HCT116 (cell line): ENCODE results near the gene ADK. TPM values are rescaled to one million over a fixed set of nuclear protein-coding genes. Genes with fewer than 3 reads are reported as not detected.

Experiments used
- ATAC-seq: fragments of 200-7000 bp; cut with Tn5 transposase; 2 replicates; pipeline ENCODE4 v1.9.1; 2020; ENCODE audit warnings: mild to moderate bottlenecking, moderate library complexity
- BruUV-seq: library from RNA; stranded (reverse); fragments of 400-500 nt; replicated peaks from 2 replicates; lab custom pipeline; 2021; lab: Mats Ljungman, UMichigan
- CTCF ChIA-PET: fragments of 300-600 bp; sonication (Branson Sonifier 250); formaldehyde crosslinking; loops from one replicate; lab custom pipeline; 2021; ENCODE audit warnings: antibody characterized with exemption; lab: Charles Lee
- POLR2A ChIA-PET: fragments of 300-600, 350-600 bp; sonication (Branson Sonifier 250); formaldehyde crosslinking; loops from one replicate; lab custom pipeline; 2021; ENCODE audit warnings: antibody characterized with exemption; lab: Charles Lee
- RAD21 ChIA-PET, 2 experiments: fragments of 300-600 bp; sonication (Branson Sonifier 250); formaldehyde crosslinking; loops; one replicate each; lab custom pipeline; 2023; ENCODE audit warnings: low total read pairs in 2 of 2; ENCODE audit not compliant: uncharacterized antibody in 2 of 2, unreplicated experiment in 2 of 2, low non-redundant PET in 1 of 2; lab: Charles Lee
- DNase-seq: peaks from one replicate; pipeline ENCODE4 v3.0.0-alpha.2; 2010; ENCODE audit warnings: low read depth, low spot score
- H2AFZ ChIP-seq: fragments of 200-600 bp; shearing (Covaris generic), sonication (generic); 2 replicates; pipeline ENCODE4 v1.6.1; 2017; ENCODE audit warnings: low read depth, mixed run types, mixed read lengths, antibody characterized with exemption, low read length; ENCODE audit not compliant: poor library complexity, severe bottlenecking
- H3K27ac ChIP-seq: 2 replicates; pipeline ENCODE4 v1.5.1; 2012; ENCODE audit warnings: low read depth, low read length
- H3K27me3 ChIP-seq: fragments of 200-600 bp; sonication (generic); 2 replicates; pipeline ENCODE4 v1.6.1; 2016; ENCODE audit warnings: mixed run types, low read length, mixed read lengths; ENCODE audit not compliant: insufficient read depth
- H3K36me3 ChIP-seq, 2 experiments: fragments of 200-500 bp in 1 of 2; fragments of 200-600 bp in 1 of 2; sonication (Bioruptor generic) in 1 of 2; sonication (generic) in 1 of 2; 2 replicates each; pipeline versions ENCODE4 v1.5.1 to v1.6.1; 2014 to 2016; ENCODE audit warnings: low read length in 2 of 2, inconsistent platforms in 1 of 2, mixed read lengths in 1 of 2, mixed run types in 1 of 2; ENCODE audit not compliant: insufficient read depth in 2 of 2, control insufficient read depth in 1 of 2
- H3K4me1 ChIP-seq, 2 experiments: fragments of 200-600 bp in 1 of 2; sonication (generic) in 1 of 2; 2 replicates each; pipeline versions ENCODE4 v1.5.1 to v1.6.1; 2012 to 2017; ENCODE audit warnings: low read length in 2 of 2, inconsistent platforms in 1 of 2, mild to moderate bottlenecking in 1 of 2, mixed read lengths in 1 of 2, mixed run types in 1 of 2, moderate library complexity in 1 of 2; ENCODE audit not compliant: insufficient read depth in 2 of 2, control insufficient read depth in 1 of 2
- H3K4me2 ChIP-seq: fragments of 200-600 bp; sonication (generic); 2 replicates; pipeline ENCODE4 v1.6.1; 2017; ENCODE audit warnings: mixed run types, low read length, mixed read lengths
- H3K4me3 ChIP-seq, 2 experiments: fragments of 200-600 bp in 1 of 2; sonication (generic) in 1 of 2; replicated peaks in 1 of 2; 2 replicates each; pipeline ENCODE4 v1.5.1; 2011 to 2016; ENCODE audit warnings: low read length in 2 of 2, control low read depth in 1 of 2, low read depth in 1 of 2, mild to moderate bottlenecking in 1 of 2, mixed read lengths in 1 of 2, mixed run types in 1 of 2
- H3K79me2 ChIP-seq: fragments of 200-600 bp; sonication (generic); 2 replicates; pipeline ENCODE4 v1.6.1; 2017; ENCODE audit warnings: mild to moderate bottlenecking, mixed run types, low read length, moderate library complexity, mixed read lengths; ENCODE audit not compliant: insufficient read depth
- H3K9ac ChIP-seq: fragments of 200-600 bp; sonication (generic); 2 replicates; pipeline ENCODE4 v1.6.1; 2016; ENCODE audit warnings: low read length, mixed read lengths
- H3K9me2 ChIP-seq: fragments of 200-600 bp; sonication (generic), shearing (Covaris generic); 2 replicates; pipeline ENCODE4 v1.6.1; 2017; ENCODE audit warnings: mixed run types, mild to moderate bottlenecking, moderate library complexity; ENCODE audit not compliant: insufficient read depth
- H3K9me3 ChIP-seq, 2 experiments: fragments of 200-500 bp in 1 of 2; fragments of 200-600 bp in 1 of 2; sonication (Bioruptor generic) in 1 of 2; sonication (generic) in 1 of 2; 2 replicates each; pipeline ENCODE4 v1.6.1; 2014 to 2017; ENCODE audit warnings: low read length in 2 of 2, mixed read lengths in 2 of 2, inconsistent platforms in 1 of 2, low read depth in 1 of 2, mild to moderate bottlenecking in 1 of 2, mixed run types in 1 of 2, moderate library complexity in 1 of 2; ENCODE audit not compliant: control insufficient read depth in 1 of 2, insufficient read depth in 1 of 2
- H4K20me1 ChIP-seq: fragments of 200-600 bp; sonication (generic), shearing (Covaris generic); 2 replicates; pipeline ENCODE4 v1.6.1; 2017; ENCODE audit warnings: mixed run types, mild to moderate bottlenecking, moderate library complexity; ENCODE audit not compliant: insufficient read depth
- EGR1 ChIP-seq: IDR thresholded peaks from 2 replicates; pipeline ENCODE4 v1.6.1; 2012; ENCODE audit warnings: low read depth
- EZH2 ChIP-seq: fragments of 200-600 bp; sonication (generic); IDR thresholded peaks from 2 replicates; pipeline ENCODE4 v1.6.1; 2017; ENCODE audit warnings: antibody characterized with exemption, mixed run types
- EZH2phosphoT487 ChIP-seq: fragments of 200-600 bp; IDR thresholded peaks from 2 replicates; pipeline ENCODE4 v1.6.1; 2018; ENCODE audit warnings: antibody characterized with exemption, borderline replicate concordance
- POLR2A ChIP-seq: IDR thresholded peaks from 2 replicates; pipeline ENCODE4 v1.7.0; 2011; ENCODE audit warnings: borderline replicate concordance; ENCODE audit not compliant: insufficient read depth, insufficient read length; ENCODE audit errors: extremely low read depth
- RAD21 ChIP-seq: IDR thresholded peaks from 2 replicates; pipeline ENCODE4 v1.6.1; 2012; ENCODE audit warnings: low read depth, mild to moderate bottlenecking
- SP1 ChIP-seq: IDR thresholded peaks from 2 replicates; pipeline ENCODE4 v1.6.1; 2012; ENCODE audit warnings: low read depth
- YY1 ChIP-seq: IDR thresholded peaks from 2 replicates; pipeline ENCODE4 v1.6.1; 2011; ENCODE audit warnings: low read length, low read depth, moderate library complexity, mild to moderate bottlenecking; ENCODE audit not compliant: insufficient replicate concordance; ENCODE audit errors: extremely low read depth
- intact Hi-C: fragments of 100-400 bp; cut with micrococcal nuclease; formaldehyde crosslinking; loops from 2 replicates; pipeline ENCODE4 v1.10.0; 2022
- total RNA-seq: library from RNA; stranded (reverse); gene quantifications from one replicate; pipeline ENCODE4 v1.2.1, GENCODE V29; 2021; ENCODE audit not compliant: unreplicated experiment
- TF ChIP-seq, protein P1 (sequence below): IDR thresholded peaks from 2 replicates; pipeline ENCODE4 v1.6.1; 2012
- TF ChIP-seq, protein P2 (sequence below): IDR thresholded peaks from 2 replicates; pipeline ENCODE4 v1.6.1; 2012; ENCODE audit warnings: low read depth
- TF ChIP-seq, protein P3 (sequence below): IDR thresholded peaks from 2 replicates; pipeline ENCODE4 v1.6.1; 2011; ENCODE audit warnings: mild to moderate bottlenecking, low read length, moderate library complexity; ENCODE audit not compliant: insufficient replicate concordance; ENCODE audit errors: extremely low read depth
- TF ChIP-seq, protein P4 (sequence below), 3 experiments: fragments of 200-600 bp in 1 of 3; sonication (generic) in 1 of 3; IDR thresholded peaks in 2 of 3; conservative IDR thresholded peaks in 1 of 3; 2 replicates each; pipeline ENCODE4 v1.5.1; 2012 to 2017; ENCODE audit warnings: low read depth in 2 of 3, low read length in 2 of 3, antibody characterized with exemption in 1 of 3, borderline replicate concordance in 1 of 3, control low read depth in 1 of 3, mild to moderate bottlenecking in 1 of 3, mixed read lengths in 1 of 3, mixed run types in 1 of 3, moderate library complexity in 1 of 3; ENCODE audit not compliant: insufficient read depth in 1 of 3

Gene ADK
- total RNA-seq, 1 experiment from 2014 or later, result 55.0 TPM

DNA sequence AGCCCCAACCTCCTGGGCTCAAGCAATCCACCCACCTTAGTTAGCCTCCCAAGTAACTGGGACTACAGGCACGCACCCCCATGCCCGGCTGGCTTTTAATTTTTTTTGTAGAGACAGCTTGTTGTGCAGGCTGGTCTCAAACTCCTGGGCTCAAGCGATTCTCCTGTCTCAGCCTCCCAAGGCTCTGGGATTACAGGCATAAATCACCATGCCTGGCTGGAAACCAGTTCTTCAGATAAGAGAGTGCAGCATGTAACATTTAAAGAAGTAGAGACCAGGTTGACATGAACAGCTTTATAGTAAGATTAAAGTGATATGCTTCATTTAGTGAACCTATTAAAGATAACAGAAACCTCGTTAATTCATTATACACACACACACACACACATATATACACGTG is 507.5 kb downstream of the ADK start:
- no peak overlapping the region for H2AFZ ChIP-seq
- no peak overlapping the region for H3K9ac ChIP-seq
- CTCF ChIA-PET, result no interaction called here
- RAD21 ChIA-PET, result no interaction called here
- no peak overlapping the region for H3K4me2 ChIP-seq
- ATAC-seq (no peak), DNase-seq (no peak)
- TF ChIP-seq, protein P1, sequence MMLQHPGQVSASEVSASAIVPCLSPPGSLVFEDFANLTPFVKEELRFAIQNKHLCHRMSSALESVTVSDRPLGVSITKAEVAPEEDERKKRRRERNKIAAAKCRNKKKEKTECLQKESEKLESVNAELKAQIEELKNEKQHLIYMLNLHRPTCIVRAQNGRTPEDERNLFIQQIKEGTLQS, result no peak
- TF ChIP-seq YY1 (no peak), EGR1 (no peak), SP1 (no peak), EZH2phosphoT487 (no peak), POLR2A (no peak), EZH2 (no peak), RAD21 (no peak)
- TF ChIP-seq, protein P2, sequence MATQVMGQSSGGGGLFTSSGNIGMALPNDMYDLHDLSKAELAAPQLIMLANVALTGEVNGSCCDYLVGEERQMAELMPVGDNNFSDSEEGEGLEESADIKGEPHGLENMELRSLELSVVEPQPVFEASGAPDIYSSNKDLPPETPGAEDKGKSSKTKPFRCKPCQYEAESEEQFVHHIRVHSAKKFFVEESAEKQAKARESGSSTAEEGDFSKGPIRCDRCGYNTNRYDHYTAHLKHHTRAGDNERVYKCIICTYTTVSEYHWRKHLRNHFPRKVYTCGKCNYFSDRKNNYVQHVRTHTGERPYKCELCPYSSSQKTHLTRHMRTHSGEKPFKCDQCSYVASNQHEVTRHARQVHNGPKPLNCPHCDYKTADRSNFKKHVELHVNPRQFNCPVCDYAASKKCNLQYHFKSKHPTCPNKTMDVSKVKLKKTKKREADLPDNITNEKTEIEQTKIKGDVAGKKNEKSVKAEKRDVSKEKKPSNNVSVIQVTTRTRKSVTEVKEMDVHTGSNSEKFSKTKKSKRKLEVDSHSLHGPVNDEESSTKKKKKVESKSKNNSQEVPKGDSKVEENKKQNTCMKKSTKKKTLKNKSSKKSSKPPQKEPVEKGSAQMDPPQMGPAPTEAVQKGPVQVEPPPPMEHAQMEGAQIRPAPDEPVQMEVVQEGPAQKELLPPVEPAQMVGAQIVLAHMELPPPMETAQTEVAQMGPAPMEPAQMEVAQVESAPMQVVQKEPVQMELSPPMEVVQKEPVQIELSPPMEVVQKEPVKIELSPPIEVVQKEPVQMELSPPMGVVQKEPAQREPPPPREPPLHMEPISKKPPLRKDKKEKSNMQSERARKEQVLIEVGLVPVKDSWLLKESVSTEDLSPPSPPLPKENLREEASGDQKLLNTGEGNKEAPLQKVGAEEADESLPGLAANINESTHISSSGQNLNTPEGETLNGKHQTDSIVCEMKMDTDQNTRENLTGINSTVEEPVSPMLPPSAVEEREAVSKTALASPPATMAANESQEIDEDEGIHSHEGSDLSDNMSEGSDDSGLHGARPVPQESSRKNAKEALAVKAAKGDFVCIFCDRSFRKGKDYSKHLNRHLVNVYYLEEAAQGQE, result no peak
- TF ChIP-seq, protein P3, sequence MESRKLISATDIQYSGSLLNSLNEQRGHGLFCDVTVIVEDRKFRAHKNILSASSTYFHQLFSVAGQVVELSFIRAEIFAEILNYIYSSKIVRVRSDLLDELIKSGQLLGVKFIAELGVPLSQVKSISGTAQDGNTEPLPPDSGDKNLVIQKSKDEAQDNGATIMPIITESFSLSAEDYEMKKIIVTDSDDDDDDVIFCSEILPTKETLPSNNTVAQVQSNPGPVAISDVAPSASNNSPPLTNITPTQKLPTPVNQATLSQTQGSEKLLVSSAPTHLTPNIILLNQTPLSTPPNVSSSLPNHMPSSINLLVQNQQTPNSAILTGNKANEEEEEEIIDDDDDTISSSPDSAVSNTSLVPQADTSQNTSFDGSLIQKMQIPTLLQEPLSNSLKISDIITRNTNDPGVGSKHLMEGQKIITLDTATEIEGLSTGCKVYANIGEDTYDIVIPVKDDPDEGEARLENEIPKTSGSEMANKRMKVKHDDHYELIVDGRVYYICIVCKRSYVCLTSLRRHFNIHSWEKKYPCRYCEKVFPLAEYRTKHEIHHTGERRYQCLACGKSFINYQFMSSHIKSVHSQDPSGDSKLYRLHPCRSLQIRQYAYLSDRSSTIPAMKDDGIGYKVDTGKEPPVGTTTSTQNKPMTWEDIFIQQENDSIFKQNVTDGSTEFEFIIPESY, result no peak
- TF ChIP-seq, protein P4, sequence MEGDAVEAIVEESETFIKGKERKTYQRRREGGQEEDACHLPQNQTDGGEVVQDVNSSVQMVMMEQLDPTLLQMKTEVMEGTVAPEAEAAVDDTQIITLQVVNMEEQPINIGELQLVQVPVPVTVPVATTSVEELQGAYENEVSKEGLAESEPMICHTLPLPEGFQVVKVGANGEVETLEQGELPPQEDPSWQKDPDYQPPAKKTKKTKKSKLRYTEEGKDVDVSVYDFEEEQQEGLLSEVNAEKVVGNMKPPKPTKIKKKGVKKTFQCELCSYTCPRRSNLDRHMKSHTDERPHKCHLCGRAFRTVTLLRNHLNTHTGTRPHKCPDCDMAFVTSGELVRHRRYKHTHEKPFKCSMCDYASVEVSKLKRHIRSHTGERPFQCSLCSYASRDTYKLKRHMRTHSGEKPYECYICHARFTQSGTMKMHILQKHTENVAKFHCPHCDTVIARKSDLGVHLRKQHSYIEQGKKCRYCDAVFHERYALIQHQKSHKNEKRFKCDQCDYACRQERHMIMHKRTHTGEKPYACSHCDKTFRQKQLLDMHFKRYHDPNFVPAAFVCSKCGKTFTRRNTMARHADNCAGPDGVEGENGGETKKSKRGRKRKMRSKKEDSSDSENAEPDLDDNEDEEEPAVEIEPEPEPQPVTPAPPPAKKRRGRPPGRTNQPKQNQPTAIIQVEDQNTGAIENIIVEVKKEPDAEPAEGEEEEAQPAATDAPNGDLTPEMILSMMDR (IDR thresholded peaks at IDR 0.05 in 2 of 3, conservative IDR thresholded peaks at IDR 0.05 in 1 of 3; ENCODE audit: borderline replicate concordance in 1 of 3, insufficient read depth in 1 of 3, low read depth in 2 of 3, low read length in 2 of 3), result no peak
- H3K9me3 ChIP-seq, result no peaks in the 10 kb centered on the region
- intact Hi-C loops, result no loop called here
- BruUV-seq, result no TSS peak
- H3K9me2 ChIP-seq, result no peaks in the 10 kb centered on the region
- no peaks in the 10 kb centered on the region for H3K4me1 ChIP-seq
- POLR2A ChIA-PET, result no interaction called here
- no peaks in the 10 kb centered on the region for H3K36me3 ChIP-seq
- H3K4me3 ChIP-seq, result no peak overlapping the region
- H4K20me1 ChIP-seq, result no peaks in the 10 kb centered on the region
- H3K79me2 ChIP-seq, result no peaks in the 10 kb centered on the region
- H3K27ac ChIP-seq, result no peak overlapping the region
- no peaks in the 10 kb centered on the region for H3K27me3 ChIP-seq
